Stimulated activated CD8-positive, alpha-beta memory T cell treated with anti-CD3 and anti-CD28 coated beads, Interleukin-15, amount 100 ng/mL, for 1 hour (primary cell): ENCODE results near the gene DOC2B.
"Not testable (repeated sequence)": the region's sequence is repeated elsewhere in the genome, so short reads cannot be mapped to it uniquely, and the experiment has no call there.

Experiments
- DNase-seq: peaks from one replicate; pipeline ENCODE4 v3.0.0-alpha.2; 2020; ENCODE audit warnings: low read depth

The DOC2B gene

DNA sequence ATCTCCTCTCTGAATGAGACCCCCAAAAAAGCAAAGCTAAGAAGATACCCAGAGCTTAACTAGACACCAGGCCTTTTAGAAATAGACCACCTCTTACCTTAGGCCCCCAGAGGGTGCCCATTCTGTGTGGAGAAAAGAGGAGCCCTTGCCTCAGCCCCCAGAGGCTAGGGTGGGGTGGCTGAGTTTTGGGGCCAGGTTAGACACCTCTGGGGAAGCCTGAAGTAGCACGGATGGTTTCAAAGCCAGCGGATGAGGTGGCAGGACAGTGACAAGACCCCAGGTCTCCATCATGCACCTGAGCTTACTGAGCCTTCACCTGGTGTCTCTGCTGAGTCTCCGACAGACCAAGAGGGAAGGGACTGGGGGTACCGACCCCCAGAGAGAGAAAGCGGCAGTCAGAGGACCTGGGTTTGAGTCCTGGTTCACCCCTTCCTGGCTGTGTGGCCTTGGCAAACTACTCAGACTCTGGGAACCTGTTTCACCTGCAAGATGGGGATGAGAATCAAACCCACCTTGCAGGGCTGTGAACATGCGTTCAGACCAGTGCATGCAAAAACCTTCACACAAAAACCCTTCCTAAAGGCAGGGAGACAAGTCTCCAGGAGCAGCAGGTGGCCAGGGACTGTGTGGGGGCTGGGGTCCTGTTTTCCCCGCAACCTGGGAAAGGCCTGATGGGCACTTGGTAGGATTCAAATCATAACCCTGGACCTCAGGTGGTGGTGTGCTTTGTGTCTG lies 36.3 kb downstream of the DOC2B start:
- DNase-seq = no peak

DNA sequence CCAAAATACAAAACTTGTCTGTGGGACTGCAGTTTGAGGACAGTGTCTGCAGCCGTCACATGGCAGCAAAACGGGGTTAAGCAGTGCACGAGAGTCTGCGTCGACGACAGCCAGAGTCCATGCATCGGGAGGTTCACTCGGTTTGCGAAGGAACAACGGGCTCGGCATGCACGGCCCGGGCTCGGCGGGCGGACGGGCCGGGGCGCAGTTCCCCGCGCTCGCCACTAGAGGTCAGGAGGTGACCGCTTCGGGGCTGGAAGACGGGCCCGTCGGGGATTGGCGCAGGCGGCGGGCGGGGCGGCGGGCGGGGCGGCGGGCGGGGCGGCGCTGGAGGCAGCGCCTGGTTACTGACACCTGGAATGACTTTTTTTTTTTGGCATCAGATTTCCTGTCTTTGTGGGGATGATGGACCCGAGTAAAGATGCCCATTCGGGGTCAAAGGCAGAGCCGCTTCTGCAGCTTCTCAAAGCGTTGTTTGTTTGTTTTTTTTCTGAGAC lies 37.6 kb downstream of the DOC2B start:
- DNase-seq = peak; percentile 79

DNA sequence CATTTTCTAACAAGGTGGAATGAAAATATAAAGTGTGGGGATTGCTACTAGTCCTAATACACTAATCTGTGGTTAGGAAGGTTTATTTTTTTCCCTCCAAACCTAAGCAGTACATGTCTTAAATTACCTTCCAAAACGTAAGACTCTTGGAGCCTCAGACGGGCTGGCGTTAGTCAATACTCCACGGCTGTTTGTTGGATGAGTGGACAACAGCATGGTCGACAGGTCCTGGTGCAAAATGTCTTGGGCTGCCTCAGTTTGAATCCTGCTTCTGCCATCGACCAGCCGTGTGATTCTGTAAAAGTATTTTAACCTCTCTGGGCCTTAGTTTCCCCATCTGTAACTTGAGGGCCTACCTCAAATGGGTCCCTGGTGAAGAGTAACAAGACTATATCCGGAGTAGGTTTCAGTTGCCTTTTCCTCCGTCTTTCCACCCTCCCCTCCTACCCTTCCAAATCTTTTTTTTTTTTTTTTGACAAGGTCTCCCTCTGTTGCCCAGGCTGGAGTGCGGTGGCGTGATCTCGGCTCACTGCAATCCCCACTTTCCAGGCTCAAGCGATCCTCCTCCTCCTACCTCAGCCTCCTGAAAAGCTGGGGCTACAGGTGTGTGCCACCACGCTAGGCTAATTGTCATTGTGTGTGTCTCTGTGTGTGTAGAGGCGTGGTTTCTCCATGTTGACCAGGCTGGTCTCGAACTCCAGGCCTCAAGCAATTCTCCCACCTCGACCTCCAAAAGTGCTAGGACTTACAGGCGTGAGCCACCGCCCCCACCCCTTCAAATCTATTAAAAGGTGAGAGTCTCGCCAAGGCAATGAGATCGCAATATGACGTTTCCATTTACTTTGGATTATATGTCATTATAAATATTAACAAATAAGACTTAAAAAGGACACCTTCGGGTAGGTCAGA lies 38.3 kb downstream of the DOC2B start:
- DNase-seq = no peak

DNA sequence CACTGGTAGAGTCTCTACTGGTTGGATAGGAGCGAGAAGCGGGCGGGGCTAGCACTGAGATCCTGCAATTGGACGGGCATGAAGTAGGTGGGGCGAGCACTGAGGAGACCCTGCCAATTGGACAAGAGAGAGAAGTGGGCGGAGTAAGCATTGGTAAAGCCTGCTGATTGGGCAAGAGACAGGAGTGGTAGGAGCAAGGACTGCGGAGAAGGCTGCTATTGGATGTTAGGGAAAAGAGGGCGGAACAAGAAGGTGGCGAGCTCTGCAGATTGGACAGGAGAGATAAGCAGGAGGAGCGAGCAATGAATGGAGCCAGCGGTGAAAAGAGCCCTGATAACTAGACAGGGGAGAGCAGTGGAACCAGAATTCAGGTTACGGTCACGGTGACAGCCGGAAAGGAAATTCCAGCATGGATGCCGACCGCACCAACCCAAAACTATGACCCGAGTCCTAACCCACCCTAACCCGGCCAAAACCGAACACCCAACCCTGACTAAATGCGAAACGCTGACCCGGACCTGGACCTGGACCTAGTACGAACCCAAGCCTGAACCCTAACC lies 39.3 kb downstream of the DOC2B start:
- no peak for DNase-seq

DNA sequence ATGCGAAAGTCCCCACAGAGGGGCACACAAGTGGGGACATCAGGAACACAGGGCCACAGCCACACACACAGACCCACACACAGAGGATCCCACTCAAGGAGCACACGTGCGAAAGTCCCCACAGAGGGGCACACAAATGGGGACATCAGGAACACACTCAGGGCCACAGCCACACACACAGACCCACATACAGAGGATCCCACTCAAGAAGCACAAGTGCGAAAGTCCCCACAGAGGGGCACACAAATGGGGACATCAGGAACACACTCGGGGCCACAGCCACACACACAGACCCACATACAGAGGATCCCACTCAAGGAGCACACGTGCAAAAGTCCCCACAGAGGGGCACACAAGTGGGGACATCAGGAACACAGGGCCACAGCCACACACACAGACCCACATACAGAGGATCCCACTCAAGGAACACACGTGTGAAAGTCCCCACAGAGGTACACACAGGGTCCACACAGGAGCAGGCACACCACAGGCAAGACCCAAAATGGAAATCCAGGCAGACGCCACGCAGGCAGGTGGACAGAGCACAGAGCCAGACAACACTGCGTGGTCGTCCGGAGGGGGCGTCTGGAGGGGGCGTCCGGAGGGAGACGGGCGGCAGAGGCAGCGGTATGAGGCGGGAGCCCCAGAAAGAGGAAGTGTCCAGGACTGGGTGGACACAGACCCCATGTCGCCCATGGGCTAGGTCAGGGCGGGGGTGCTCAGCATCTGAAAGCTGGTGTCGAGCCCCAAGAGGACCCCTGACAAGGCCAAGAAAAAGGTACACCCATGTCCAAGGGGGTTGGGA lies 41.8 kb downstream of the DOC2B start:
- not testable (repeated sequence) for DNase-seq

DNA sequence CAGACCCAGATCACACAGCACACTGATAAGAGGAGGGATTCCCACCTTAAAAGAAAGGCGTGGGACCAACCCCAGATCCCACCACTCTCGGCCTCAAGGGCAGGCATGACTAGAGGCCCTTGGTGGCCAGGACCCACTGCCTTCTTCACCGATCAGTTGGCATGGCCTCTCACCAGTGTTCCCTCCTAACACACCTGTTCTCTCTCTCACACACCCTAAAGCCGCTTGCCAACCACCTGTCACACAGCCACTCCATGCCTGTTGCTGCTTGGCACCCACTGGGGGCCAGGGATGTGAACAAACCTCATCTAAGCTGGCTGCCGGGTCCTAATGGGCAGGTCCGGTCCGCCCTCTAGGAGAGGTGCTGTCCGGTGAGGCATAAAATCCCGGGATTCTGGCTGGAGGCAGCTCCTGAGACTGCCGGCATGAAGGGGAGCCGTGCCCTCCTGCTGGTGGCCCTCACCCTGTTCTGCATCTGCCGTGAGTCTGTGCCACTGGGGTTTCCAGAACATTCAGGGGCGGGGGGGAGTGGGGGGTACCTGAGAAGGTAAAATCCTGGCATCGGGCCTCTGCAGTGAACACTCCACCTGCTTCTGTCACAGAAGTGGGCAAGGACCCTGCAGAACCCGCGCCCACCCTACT lies 44.2 kb downstream of the DOC2B start, which contains the start of gene SCGB1C2:
SCGB1C2 (plus strand) TSS at position 404 of the 642 bp plus-strand sequence; CDS start at position 426, 22 bp downstream.
- DNase-seq = not testable (repeated sequence)

DNA sequence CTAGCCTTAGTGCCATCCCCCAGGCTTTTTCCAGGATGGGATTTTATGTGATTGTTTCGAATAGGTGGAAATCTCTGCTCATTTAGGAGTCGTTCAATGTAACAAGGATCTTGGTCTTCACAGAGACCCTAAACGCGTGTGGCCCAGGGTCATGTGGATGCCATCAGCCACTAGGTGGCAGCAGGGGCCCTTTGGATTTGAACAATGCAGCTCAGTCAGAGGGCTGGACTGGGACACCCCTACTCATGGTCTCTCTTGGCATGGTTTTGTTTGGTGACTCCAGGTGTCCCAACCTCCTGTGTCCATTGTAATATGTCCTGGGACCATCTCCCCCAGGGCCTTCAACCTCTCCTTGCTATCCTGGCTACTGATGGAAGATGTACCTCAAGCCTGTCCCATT lies 44.9 kb downstream of the DOC2B start:
- peak; percentile 62 for DNase-seq

DNA sequence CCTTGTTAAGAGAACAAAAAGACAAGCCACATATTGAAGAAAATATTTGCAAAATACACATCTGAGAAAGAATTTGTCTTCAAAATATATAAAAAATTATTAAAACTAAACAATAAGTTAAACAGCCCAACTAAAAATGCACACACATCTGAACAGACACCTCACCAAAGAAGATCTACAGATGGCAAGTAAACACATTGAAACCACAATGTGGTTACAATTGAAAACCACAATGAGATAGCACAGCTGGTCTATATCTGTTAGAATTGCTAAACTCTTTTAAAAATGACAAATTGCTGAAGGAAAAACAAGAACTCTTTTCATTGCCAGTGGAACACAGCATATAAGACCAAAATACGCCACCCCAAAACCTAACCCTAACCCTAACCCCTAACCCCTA lies 45.6 kb downstream of the DOC2B start:
- not testable (repeated sequence) for DNase-seq

- DNase-seq = not testable (repeated sequence)
Measured at GRCh38 chr17:135022-135421, 46.4 kb downstream of the DOC2B start.

DNA sequence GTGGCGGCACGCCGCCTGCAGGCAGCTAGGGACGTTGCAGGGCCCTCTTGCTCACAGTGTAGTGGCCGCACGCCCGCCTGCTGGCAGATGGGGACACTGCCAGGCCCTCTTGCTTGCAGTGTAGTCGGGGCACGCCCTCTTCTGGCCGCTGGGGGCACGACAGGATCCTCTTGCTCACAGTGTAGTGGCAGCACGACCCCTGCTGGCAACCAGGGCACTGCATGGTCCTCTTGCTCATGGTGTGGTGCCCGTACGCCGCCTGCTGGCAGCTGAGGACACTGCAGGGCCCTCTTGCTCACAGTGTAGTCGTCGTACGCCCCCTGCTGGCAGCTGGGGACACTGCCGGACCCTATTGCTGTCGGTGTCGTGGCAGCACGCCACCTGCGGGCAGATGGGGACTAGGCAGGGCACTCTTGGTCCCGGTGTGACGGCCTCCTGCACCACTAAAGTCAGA lies 47.1 kb downstream of the DOC2B start:
- DNase-seq = not testable (repeated sequence)

GRCh38 chr17:133932-134331 lies 47.5 kb downstream of the DOC2B start:
- not testable (repeated sequence) for DNase-seq

DNA sequence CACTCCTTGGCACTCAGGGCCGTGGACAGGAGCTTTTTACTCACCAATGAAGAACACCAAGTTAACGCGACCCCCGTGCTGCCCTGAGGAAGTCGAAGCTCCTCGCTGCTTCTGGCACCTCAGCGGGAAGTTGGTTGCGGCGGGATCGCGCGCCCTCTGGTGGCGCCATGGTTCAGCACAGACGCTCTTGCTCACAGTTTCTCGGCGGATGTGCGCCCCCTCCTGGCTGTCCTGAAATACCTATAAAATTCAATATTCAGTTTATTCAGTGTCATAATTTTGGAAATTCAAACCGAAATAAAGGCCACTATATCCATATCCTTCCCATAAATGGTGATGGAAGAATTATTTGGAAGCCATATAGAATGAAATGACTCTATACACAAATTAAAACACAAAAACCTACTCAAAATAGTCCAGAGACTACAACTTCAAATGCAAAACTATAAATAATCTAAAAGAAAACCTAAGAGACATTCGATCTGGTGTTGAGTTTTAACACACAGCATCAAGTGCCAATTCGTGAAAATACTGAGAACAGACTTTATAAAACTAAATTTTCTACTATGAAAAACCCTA lies 63.0 kb downstream of the DOC2B start:
- not testable (repeated sequence) for DNase-seq

- not testable (repeated sequence) for DNase-seq
Measured at GRCh38 chr17:113111-113510, 68.3 kb downstream of the DOC2B start.
